HEK293T (cell line): Measurements from ENCODE around the gene PFDN5.

Source experiments
- CTCF ChIA-PET: fragments of 350-600 bp; formaldehyde crosslinking; extraction: SDS; loops from one replicate; lab custom pipeline; 2021; ENCODE audit warnings: antibody characterized with exemption, inconsistent platforms; lab: Yijun Ruan, JAX
- POLR2A ChIA-PET: fragments of 350-600 bp; formaldehyde crosslinking; extraction: SDS; loops from one replicate; lab custom pipeline; 2020; ENCODE audit warnings: antibody characterized with exemption, inconsistent platforms; lab: Yijun Ruan, JAX
- DNase-seq: peaks from one replicate; pipeline ENCODE4 v3.0.0; 2012; ENCODE audit warnings: mixed read lengths; ENCODE audit errors: extremely low spot score
- ARNT ChIP-seq: fragments of 450-650 bp; IDR thresholded peaks from 2 replicates; pipeline ENCODE4 v1.6.1; 2017; ENCODE audit warnings: mild to moderate bottlenecking
- BHLHE40 ChIP-seq: fragments of 450-650 bp; IDR thresholded peaks from 2 replicates; pipeline ENCODE4 v1.6.1; 2016; ENCODE audit warnings: mild to moderate bottlenecking, moderate library complexity, borderline replicate concordance
- CTBP1 ChIP-seq: fragments of 450-650 bp; IDR thresholded peaks from 2 replicates; pipeline ENCODE4 v1.6.1; 2016; ENCODE audit warnings: borderline replicate concordance
- ELF4 ChIP-seq: fragments of 450-650 bp; IDR thresholded peaks from 2 replicates; pipeline ENCODE4 v1.6.1; 2017; ENCODE audit warnings: antibody characterized with exemption
- FOXA1 ChIP-seq: fragments of 450-650 bp; IDR thresholded peaks from 2 replicates; pipeline ENCODE4 v1.6.1; 2016; ENCODE audit warnings: mild to moderate bottlenecking
- FOXK2 ChIP-seq: fragments of 450-650 bp; IDR thresholded peaks from 2 replicates; pipeline ENCODE4 v1.6.1; 2016; ENCODE audit warnings: mild to moderate bottlenecking
- FOXM1 ChIP-seq: fragments of 450-650 bp; IDR thresholded peaks from 2 replicates; pipeline ENCODE4 v1.6.1; 2017; ENCODE audit warnings: mild to moderate bottlenecking, borderline replicate concordance
- HDGF ChIP-seq: fragments of 450-650 bp; IDR thresholded peaks from 2 replicates; pipeline ENCODE4 v1.6.1; 2017; ENCODE audit warnings: antibody characterized with exemption, borderline replicate concordance
- L3MBTL2 ChIP-seq: fragments of 450-650 bp; conservative IDR thresholded peaks from 2 replicates; pipeline ENCODE4 v1.6.1; 2016; ENCODE audit warnings: mild to moderate bottlenecking
- LEF1 ChIP-seq: fragments of 450-650 bp; IDR thresholded peaks from 2 replicates; pipeline ENCODE4 v1.6.1; 2017; ENCODE audit warnings: mild to moderate bottlenecking, borderline replicate concordance
- NFRKB ChIP-seq: fragments of 450-650 bp; IDR thresholded peaks from 2 replicates; pipeline ENCODE4 v1.6.1; 2016; ENCODE audit warnings: mild to moderate bottlenecking, moderate library complexity
- PKNOX1 ChIP-seq: fragments of 450-650 bp; IDR thresholded peaks from 2 replicates; pipeline ENCODE4 v1.6.1; 2016
- SP1 ChIP-seq: fragments of 450-650 bp; IDR thresholded peaks from 2 replicates; pipeline ENCODE4 v1.6.1; 2017
- SUZ12 ChIP-seq: fragments of 450-650 bp; IDR thresholded peaks from 2 replicates; pipeline ENCODE4 v1.6.1; 2016; ENCODE audit warnings: mild to moderate bottlenecking
- TARDBP ChIP-seq: fragments of 450-650 bp; IDR thresholded peaks from 2 replicates; pipeline ENCODE4 v1.6.1; 2016
- ZNF384 ChIP-seq: fragments of 450-650 bp; IDR thresholded peaks from 2 replicates; pipeline ENCODE4 v1.6.1; 2016

The PFDN5 gene

GRCh38 chr12:53268630-53269562 lies 26.4 kb upstream of the PFDN5 start:
- TF ChIP-seq CTBP1 (no peak), LEF1 (no peak), SP1 (no peak), HDGF (no peak), L3MBTL2 (no peak), ARNT (no peak), SUZ12 (no peak), PKNOX1 (no peak), ZNF384 (no peak), BHLHE40 (no peak), NFRKB (no peak), TARDBP (no peak), FOXA1 (no peak), FOXK2 (no peak), FOXM1 (no peak), ELF4 (no peak)
- CTCF ChIA-PET, result interaction anchor here (1.2 to 6.1 kb wide), 3 partner anchors 10 to 55 kb away, joined by 3 to 70 read pairs (median 5); partner anchors contain the start of gene AAAS
- POLR2A ChIA-PET, result interaction anchor here (0.8 to 3.4 kb wide), 18 partner anchors 10 to 190 kb away, joined by 3 to 20 read pairs (median 6); partner anchors contain the start of genes AAAS, CSAD, MYG1 and PFDN5
- no peak for DNase-seq

GRCh38 chr12:53274445-53274844 lies 20.9 kb upstream of the PFDN5 start:
- ChIA-PET POLR2A (no interaction called here), CTCF (no interaction called here)
- TF ChIP-seq LEF1, result no peak
- TF ChIP-seq HDGF, result no peak
- no peak for TF ChIP-seq FOXA1
- TF ChIP-seq CTBP1, result no peak
- TF ChIP-seq PKNOX1, result no peak
- no peak for TF ChIP-seq NFRKB
- no peak for TF ChIP-seq SUZ12
- no peak for TF ChIP-seq FOXM1
- TF ChIP-seq FOXK2, result no peak
- TF ChIP-seq ZNF384, result no peak
- DNase-seq, result no peak

DNA sequence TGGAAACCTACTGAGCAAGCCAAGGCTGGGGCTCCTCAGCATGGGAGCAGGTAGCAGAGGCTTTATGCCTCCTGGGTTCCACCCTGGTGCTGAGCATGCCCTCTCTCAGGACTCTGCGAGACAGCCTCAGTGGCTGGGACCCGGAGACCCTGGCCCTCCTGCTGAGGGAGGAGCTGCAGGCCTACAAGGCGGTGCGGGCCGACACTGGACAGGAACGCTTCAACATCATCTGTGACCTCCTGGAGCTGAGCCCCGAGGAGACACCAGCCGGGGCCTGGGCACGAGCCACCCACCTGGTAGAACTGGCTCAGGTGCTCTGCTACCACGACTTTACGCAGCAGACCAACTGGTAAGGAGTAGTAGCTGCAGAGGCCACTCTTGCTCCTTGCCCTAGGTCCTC lies 18.8 kb upstream of the PFDN5 start:
- DNase-seq, result no peak
- ChIA-PET POLR2A (interaction anchor here (3.2 kb wide), 1 partner anchor 19 kb away, joined by 15 read pairs; the partner anchor contains the start of gene PFDN5), CTCF (no interaction called here)
- TF ChIP-seq PKNOX1 (no peak), FOXM1 (no peak), ZNF384 (no peak), TARDBP (no peak), SUZ12 (no peak), SP1 (no peak), ARNT (no peak), CTBP1 (no peak), FOXA1 (no peak)

GRCh38 chr12:53277981-53278380 lies 17.4 kb upstream of the PFDN5 start:
- ChIA-PET CTCF (interaction anchor here (0.6 to 1.5 kb wide), 3 partner anchors 10 to 104 kb away, joined by 3 to 5 read pairs (median 4); partner anchors contain the start of gene ESPL1), POLR2A (interaction anchor here (2.2 to 3.2 kb wide), 2 partner anchors 10 to 17 kb away, joined by 8 to 15 read pairs; partner anchors contain the start of genes ESPL1 and PFDN5)
- DNase-seq, result no peak
- TF ChIP-seq HDGF (no peak), LEF1 (no peak), NFRKB (no peak), PKNOX1 (no peak), FOXK2 (no peak), BHLHE40 (no peak), FOXM1 (no peak), TARDBP (no peak), SP1 (no peak)

DNA sequence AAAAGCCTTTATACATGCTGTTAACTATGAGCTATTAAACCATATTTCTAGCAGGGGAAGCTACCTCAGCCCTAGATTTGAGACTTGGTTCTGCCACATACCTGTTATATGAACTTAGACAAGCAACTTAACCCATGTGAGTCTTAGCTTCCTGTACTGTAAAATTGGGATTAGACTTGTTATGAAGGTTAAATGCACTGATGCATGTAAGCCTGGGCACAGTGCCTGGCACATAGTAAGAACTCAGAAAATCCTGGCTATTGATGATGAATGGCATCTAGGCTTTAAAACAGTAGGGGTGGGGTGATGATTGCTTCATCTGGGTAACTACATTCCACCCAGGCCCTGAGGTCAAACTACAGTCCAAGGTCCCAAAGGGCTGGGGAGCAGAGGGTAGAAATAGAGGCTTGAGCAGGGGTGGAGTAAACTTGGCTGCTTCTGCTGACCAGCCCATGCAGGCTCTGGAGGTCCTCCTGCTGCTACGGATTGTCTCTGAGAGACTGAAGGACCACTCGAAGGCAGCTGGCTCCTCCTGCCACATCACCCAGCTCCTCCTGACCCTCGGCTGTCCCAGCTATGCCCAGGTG lies 16.0 kb upstream of the PFDN5 start:
- TF ChIP-seq ARNT (no peak), SUZ12 (no peak), TARDBP (no peak), PKNOX1 (no peak), NFRKB (no peak), ZNF384 (no peak), SP1 (no peak), ELF4 (no peak), CTBP1 (no peak), FOXM1 (no peak), FOXA1 (no peak), FOXK2 (no peak), L3MBTL2 (no peak), BHLHE40 (no peak)
- ChIA-PET POLR2A (interaction anchor here (1.0 to 3.2 kb wide), 3 partner anchors 11 to 42 kb away, joined by 3 to 15 read pairs (median 8); partner anchors contain the start of genes AAAS, ESPL1 and PFDN5), CTCF (interaction anchor here (0.8 to 1.1 kb wide), 3 partner anchors 21 to 68 kb away, joined by 3 read pairs; no protein-coding TSS in a partner anchor)
- no peak for DNase-seq
